Measurements from ENCODE around the gene USP5. TPM values are rescaled to one million over a fixed set of nuclear protein-coding genes. Genes with fewer than 3 reads are reported as not detected.

USP5 gene
- total RNA-seq, 1 donor from 2014 or later = 146 TPM

- no peak overlapping the region for H3K4me2 ChIP-seq (ENCODE audit: low read length)
- Mint-ChIP-seq H3K9me3 (ENCODE audit: unreplicated experiment) (no peaks in the 10 kb centered on the region), H3K27me3 (ENCODE audit: low read depth, unreplicated experiment) (no peaks in the 10 kb centered on the region), H3K36me3 (ENCODE audit: low read depth, unreplicated experiment) (peaks cover 3% of the 10 kb centered on the region), H3K4me1 (ENCODE audit: low read depth, unreplicated experiment) (no peaks in the 10 kb centered on the region), H3K4me3 (ENCODE audit: unreplicated experiment) (no peak overlapping the region), H3K27ac (ENCODE audit: unreplicated experiment) (no peak overlapping the region)
- H3K4me3 ChIP-seq (ENCODE audit: insufficient read depth, low read depth, low read length) = no peak overlapping the region
- TF ChIP-seq CTCF (IDR thresholded peaks at IDR 0.05; ENCODE audit: insufficient read depth, low read depth, low read length) (no peak), EZH2 (IDR thresholded peaks at IDR 0.05; ENCODE audit: insufficient read depth, low read length) (no peak)
- no peak overlapping the region for H3K27ac ChIP-seq (ENCODE audit: low read depth, low read length)
- FAIRE-seq = no peak
- no peaks in the 10 kb centered on the region for H3K36me3 ChIP-seq (ENCODE audit: insufficient read depth, low read length)
- no peaks in the 10 kb centered on the region for H3K27me3 ChIP-seq (ENCODE audit: insufficient read depth, low read length)
- no peak overlapping the region for H2AFZ ChIP-seq (ENCODE audit: low read depth, low read length)
- peaks cover 12% of the 10 kb centered on the region for H3K4me1 ChIP-seq (ENCODE audit: insufficient read depth, low read length)
- no peak overlapping the region for H3K9ac ChIP-seq (ENCODE audit: low read length)
- DNase-seq (ENCODE audit: low read depth) = no peak
- H3K9me3 ChIP-seq (ENCODE audit: insufficient read depth, low read depth, low read length) = no peaks in the 10 kb centered on the region
- no peaks in the 10 kb centered on the region for H4K20me1 ChIP-seq (ENCODE audit: insufficient read depth, low read length)
- H3K79me2 ChIP-seq (ENCODE audit: insufficient read depth, low read length) = no peaks in the 10 kb centered on the region
Measured at GRCh38 chr12:6894321-6894720, 42.4 kb downstream of the USP5 start.

- H4K20me1 ChIP-seq (ENCODE audit: insufficient read depth, low read length) = no peaks in the 10 kb centered on the region
- DNase-seq (ENCODE audit: low read depth) (no peak), FAIRE-seq (no peak)
- Mint-ChIP-seq H3K36me3 (ENCODE audit: low read depth, unreplicated experiment) (peaks cover 3% of the 10 kb centered on the region), H3K9me3 (ENCODE audit: unreplicated experiment) (no peaks in the 10 kb centered on the region), H3K27me3 (ENCODE audit: low read depth, unreplicated experiment) (no peaks in the 10 kb centered on the region), H3K27ac (ENCODE audit: unreplicated experiment) (no peak overlapping the region), H3K4me1 (ENCODE audit: low read depth, unreplicated experiment) (no peaks in the 10 kb centered on the region), H3K4me3 (ENCODE audit: unreplicated experiment) (no peak overlapping the region)
- no peak overlapping the region for H3K4me2 ChIP-seq (ENCODE audit: low read length)
- no peaks in the 10 kb centered on the region for H3K4me1 ChIP-seq (ENCODE audit: insufficient read depth, low read length)
- no peak overlapping the region for H2AFZ ChIP-seq (ENCODE audit: low read depth, low read length)
- no peaks in the 10 kb centered on the region for H3K9me3 ChIP-seq (ENCODE audit: insufficient read depth, low read depth, low read length)
- H3K36me3 ChIP-seq (ENCODE audit: insufficient read depth, low read length) = no peaks in the 10 kb centered on the region
- TF ChIP-seq EZH2 (IDR thresholded peaks at IDR 0.05; ENCODE audit: insufficient read depth, low read length) = no peak
- TF ChIP-seq CTCF (IDR thresholded peaks at IDR 0.05; ENCODE audit: insufficient read depth, low read depth, low read length) = no peak
- no peaks in the 10 kb centered on the region for H3K27me3 ChIP-seq (ENCODE audit: insufficient read depth, low read length)
- no peak overlapping the region for H3K27ac ChIP-seq (ENCODE audit: low read depth, low read length)
- H3K4me3 ChIP-seq (ENCODE audit: insufficient read depth, low read depth, low read length) = no peak overlapping the region
- no peak overlapping the region for H3K9ac ChIP-seq (ENCODE audit: low read length)
- H3K79me2 ChIP-seq (ENCODE audit: insufficient read depth, low read length) = no peaks in the 10 kb centered on the region
Measured at GRCh38 chr12:6896846-6897435, 45.0 kb downstream of the USP5 start.

DNA sequence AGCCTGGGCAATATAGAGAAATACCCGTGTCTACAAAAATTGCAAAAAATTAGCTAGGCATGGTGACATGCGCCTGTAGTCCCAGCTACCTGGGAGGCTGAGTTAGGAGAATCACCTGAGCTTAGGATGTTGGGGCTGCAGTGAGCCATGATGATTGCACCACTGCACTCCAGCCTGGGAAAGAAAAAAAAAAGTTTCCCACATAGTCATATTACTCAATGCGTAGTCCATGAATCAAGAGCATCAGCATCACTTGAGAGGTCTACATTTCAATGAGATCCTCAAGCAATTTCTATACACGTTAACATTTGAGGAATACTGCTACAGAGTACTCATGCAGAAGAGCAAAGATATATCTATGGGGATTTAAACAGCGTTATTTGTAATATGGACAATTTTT, 47.5 kb downstream of the USP5 start:
- no peak overlapping the region for H3K4me2 ChIP-seq (ENCODE audit: low read length)
- no peaks in the 10 kb centered on the region for H3K9me3 ChIP-seq (ENCODE audit: insufficient read depth, low read depth, low read length)
- no peak overlapping the region for H2AFZ ChIP-seq (ENCODE audit: low read depth, low read length)
- FAIRE-seq (no peak), DNase-seq (ENCODE audit: low read depth) (no peak)
- no peak overlapping the region for H3K27ac ChIP-seq (ENCODE audit: low read depth, low read length)
- no peaks in the 10 kb centered on the region for H3K36me3 ChIP-seq (ENCODE audit: insufficient read depth, low read length)
- TF ChIP-seq CTCF (IDR thresholded peaks at IDR 0.05; ENCODE audit: insufficient read depth, low read depth, low read length) = no peak
- H3K27me3 ChIP-seq (ENCODE audit: insufficient read depth, low read length) = no peaks in the 10 kb centered on the region
- H3K27ac Mint-ChIP-seq (ENCODE audit: unreplicated experiment) = no peak overlapping the region
- H3K36me3 Mint-ChIP-seq (ENCODE audit: low read depth, unreplicated experiment) = no peaks in the 10 kb centered on the region
- no peak overlapping the region for H3K4me3 ChIP-seq (ENCODE audit: insufficient read depth, low read depth, low read length)
- no peaks in the 10 kb centered on the region for H3K27me3 Mint-ChIP-seq (ENCODE audit: low read depth, unreplicated experiment)
- H4K20me1 ChIP-seq (ENCODE audit: insufficient read depth, low read length) = no peaks in the 10 kb centered on the region
- H3K4me1 ChIP-seq (ENCODE audit: insufficient read depth, low read length) = no peaks in the 10 kb centered on the region
- no peak overlapping the region for H3K4me3 Mint-ChIP-seq (ENCODE audit: unreplicated experiment)
- no peaks in the 10 kb centered on the region for H3K4me1 Mint-ChIP-seq (ENCODE audit: low read depth, unreplicated experiment)
- no peak overlapping the region for H3K9ac ChIP-seq (ENCODE audit: low read length)
- no peaks in the 10 kb centered on the region for H3K79me2 ChIP-seq (ENCODE audit: insufficient read depth, low read length)
- H3K9me3 Mint-ChIP-seq (ENCODE audit: unreplicated experiment) = no peaks in the 10 kb centered on the region

Measured in astrocyte (in vitro differentiated cells and primary cell).